NCI-H748 treated with DMSO at 0.1 percent for 48 hours (cell line): Measurements from ENCODE around the gene SLC29A1.
"Not testable (repeated sequence)": the region's sequence is repeated elsewhere in the genome, so short reads cannot be mapped to it uniquely, and the experiment has no call there.

ENCODE experiments used
- DNase-seq: peaks from one replicate; lab custom pipeline; 2025; lab: John Stamatoyannopoulos, UW

The SLC29A1 gene

DNA sequence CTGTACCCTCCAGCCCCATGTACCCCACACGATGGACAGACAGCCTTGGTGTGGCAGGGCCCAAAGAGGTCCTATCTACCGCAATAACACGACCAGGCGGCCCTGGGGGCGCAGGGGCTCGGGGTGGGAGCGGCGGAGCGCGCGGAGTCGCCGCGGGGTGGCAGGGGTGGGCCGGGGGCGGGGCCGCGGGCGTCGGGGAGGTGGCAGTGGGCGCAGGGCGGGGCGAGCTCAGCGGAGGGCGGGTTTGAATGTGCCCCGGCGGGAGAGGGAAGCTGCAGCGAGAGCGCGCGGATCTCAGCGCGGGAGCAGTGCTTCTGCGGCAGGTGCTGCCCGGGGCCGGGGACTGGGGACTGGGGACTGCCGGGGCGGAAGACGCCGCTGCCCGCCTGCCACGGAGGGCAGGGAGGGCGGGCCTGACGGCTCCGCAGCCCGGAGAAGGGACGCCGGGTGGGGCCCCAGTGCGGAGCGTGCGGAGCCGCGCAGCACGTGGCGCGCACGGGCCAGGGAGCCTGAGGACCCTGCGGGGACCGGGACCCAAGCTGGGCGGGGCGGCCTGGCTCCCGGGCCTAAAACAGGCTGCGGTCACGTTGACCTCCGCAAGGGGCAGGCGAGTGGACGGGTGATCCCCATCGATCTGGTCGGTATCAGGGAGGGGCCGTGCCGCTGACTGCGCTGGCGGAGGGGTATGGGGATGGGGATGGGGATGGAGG, at the start of gene SLC29A1:
TSS of gene SLC29A1 (plus strand) at position 277 of the 710 bp plus-strand sequence. CDS start 3,719 bp downstream, outside the sequence.
- DNase-seq, result peak; percentile 78

DNA sequence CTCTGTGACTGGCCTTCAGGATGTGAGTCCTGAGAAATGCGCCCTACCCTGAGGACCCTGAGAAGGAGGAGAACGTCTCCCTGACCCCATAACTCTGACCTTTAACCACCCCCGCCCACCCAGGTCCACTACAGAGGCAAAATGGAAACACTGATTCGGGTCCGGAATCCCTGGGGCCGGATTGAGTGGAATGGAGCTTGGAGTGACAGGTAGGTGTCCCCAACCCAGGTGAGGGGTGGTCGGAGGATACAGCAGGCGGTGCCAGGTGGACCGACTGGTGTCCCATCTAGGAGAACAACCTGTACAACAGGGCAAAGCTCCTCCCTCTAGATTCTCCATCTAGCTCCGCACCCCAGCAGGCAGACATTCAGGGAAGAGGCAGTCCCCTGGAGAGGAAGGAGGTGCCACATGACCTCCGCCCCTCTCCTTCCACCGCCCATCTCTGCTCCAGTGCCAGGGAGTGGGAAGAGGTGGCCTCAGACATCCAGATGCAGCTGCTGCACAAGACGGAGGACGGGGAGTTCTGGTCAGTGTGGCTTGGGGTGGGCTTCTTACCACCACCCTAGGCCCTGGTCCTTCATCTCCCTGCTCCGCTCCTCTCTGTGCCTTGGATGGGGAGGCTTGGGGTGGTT, 47.1 kb upstream of the SLC29A1 start:
- no peak for DNase-seq

DNA sequence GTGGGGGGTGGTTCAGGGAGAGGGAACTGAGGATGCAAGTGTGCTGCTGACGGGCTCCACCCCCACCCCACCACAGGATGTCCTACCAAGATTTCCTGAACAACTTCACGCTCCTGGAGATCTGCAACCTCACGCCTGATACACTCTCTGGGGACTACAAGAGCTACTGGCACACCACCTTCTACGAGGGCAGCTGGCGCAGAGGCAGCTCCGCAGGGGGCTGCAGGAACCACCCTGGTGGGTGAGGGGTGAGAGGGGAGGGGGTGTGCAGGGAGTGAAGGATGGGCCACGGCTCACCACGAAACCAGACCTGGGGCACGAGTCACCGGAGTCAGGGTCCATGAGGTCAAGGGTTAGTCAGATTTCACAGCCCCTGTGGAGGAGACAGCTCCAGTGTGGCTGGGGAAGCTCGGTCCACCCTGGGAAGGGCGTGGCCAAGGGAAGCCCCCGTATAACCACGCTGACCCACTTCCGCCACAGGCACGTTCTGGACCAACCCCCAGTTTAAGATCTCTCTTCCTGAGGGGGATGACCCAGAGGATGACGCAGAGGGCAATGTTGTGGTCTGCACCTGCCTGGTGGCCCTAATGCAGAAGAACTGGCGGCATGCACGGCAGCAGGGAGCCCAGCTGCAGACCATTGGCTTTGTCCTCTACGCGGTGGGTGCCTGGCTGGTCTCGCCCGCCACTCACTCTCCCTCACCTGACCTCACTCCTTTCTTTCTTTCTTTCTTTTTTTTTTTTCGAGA, 46.5 kb upstream of the SLC29A1 start:
- no peak for DNase-seq

DNA sequence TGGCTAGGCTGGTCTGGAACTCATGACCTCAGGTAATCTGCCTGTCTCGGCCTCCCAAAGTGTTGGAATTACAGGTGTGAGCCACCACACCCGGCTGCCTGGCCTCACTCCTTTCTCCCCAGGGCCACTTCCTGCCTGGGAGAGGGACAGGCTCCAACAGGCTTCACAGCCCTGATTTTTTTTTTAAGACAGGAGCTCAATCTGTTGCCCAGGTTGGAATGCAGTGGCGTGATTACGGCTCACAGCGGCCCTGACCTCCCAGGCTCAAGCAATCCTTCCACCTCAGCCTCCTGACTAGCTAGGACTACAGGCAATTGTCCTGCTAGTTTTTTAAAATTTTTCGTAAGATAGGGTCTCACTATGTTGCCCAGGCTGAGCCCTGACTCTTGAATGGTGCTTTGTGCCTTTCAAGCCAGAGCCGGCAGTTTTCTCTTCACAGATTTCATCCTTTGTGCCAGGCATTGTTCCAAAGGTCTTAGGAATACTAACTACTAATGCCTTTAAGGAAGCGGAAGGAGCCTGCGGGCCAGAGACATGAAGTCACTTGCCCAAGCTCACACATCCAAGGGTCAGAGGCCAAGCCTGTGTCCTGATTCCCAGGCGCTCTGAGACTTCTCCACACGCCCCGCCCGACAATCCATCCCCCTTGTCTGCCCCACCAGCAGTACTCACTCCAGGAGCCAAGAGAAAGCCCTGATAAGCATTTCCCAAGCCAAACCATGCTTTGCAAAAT, 45.5 kb upstream of the SLC29A1 start:
- no peak for DNase-seq

DNA sequence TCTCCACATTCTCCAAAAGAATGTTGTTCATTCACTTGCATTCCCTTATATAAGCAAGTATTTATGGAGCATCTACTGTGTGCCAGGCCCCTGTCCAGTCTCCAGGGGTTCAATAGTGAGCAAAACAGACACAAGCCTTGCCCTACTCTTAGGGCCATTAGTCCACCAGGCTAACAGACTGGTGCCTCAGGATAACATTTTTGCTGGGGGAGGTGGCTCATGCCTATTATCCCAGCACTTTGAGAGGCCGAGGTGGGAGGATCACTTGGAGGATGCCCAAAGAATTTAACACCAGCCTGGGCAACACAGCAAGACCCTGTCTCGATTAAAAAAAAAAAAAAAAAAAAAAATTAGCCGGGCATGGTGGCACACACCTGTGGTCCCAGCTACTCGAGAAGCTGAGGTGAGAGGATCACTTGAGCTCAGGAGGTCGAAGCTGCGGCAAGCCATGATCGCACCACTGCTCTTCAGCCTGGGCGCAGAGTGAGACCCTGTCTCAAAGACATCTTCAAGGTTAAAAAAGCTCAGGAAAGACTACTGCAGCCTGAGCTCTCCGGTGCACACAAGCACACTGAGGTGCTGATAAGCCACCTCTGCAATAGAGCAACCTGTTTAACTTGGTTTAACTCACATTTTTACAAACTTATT, 44.8 kb upstream of the SLC29A1 start:
- no peak for DNase-seq

DNA sequence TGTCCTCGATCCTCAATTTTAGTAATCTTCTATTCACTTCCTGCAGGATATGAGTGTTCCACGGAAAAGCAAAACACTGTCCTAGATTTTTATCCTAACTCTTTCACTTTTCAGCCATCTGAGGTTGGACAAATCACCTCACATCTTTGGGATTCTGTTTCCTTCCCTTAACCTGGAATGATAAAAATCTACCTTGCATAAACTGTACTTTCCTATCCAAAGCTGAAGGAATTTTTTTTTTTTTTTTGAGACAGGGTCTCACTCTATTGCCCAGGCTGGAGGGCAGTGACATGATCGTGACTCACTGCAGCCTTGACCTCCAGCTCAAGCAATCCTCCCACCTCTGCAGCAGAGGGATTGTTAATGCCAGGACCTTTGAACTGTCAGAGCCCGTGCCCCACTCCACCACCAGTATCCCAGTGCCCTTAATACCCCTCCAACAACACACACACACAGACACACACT, 44.3 kb upstream of the SLC29A1 start:
- no peak for DNase-seq

DNA sequence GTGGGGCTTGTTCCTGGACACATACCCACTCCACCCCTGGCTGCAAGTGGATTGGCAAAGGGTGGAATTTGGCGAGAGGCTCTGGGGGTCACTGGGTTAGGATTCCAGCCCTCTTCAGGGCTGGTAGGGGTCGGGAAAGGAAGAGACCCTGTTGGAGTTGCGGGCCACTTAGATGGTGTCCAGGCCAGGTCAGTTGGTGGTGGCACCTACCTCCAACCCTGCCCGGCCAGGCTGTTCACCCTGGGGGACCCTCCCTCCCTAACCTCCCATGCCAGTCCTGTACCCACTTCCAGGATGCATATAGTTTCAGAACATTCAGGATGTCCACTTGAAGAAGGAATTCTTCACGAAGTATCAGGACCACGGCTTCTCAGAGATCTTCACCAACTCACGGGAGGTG, 43.7 kb upstream of the SLC29A1 start:
- DNase-seq, result no peak

DNA sequence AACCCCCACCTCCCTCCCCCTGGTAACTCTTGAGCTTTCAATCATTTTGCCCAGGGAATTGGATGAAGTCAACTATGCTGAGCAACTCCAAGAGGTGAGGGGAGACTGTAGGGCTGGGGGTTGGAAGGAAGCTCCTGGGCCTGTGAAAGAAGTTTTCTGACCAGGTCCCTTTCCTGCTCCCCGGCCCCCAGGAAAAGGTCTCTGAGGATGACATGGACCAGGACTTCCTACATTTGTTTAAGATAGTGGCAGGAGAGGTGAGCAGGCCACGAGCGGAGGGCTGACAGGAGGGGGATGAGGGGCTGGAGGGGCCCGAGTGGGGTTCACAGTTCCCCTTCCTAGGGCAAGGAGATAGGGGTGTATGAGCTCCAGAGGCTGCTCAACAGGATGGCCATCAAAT, 43.0 kb upstream of the SLC29A1 start:
- no peak for DNase-seq

DNA sequence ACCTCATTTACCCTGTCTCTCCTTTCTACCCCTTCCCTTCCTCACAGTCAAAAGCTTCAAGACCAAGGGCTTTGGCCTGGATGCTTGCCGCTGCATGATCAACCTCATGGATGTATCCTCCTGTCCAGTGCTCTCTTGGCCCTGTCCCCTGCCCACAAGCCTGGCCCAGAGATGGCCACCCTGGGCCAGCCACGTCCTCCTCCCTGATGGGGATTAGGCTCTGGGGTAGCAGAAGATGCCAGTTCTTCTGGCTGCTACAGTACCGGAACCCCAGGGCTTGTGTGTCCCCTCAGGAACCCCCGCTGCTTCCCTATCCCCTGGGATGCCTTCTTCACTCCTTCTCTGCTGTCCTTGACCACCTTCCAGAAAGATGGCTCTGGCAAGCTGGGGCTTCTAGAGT, 42.5 kb upstream of the SLC29A1 start:
- DNase-seq, result no peak

DNA sequence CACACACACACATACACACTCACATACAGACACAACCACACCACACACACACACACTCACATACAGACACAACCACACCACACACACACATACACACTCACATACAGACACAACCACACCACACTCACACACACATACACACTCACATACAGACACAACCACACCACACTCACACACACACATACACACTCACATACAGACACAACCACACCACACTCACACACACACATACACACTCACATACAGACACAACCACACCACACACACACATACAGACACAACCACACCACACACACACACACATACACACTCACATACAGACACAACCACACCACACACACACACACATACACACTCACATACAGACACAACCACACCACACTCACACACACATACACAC, 41.6 kb upstream of the SLC29A1 start:
- DNase-seq, result not testable (repeated sequence)

DNA sequence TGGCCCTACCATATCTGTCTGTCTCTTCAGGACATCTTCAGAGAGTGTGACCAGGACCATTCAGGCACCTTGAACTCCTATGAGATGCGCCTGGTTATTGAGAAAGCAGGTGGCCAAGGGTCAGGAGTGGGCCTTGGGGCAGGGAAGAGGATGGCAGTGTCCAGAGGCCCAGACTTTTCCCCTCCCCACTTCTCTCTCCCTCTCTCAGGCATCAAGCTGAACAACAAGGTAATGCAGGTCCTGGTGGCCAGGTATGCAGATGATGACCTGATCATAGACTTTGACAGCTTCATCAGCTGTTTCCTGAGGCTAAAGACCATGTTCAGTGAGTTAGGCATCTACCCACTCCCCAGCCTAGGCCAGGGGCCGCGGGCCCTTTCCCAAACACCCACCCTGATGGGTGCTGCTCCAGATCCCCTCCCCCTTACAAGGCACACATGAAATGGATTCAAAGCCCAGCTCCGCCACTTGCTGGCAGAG, 40.4 kb upstream of the SLC29A1 start:
- DNase-seq, result no peak

DNA sequence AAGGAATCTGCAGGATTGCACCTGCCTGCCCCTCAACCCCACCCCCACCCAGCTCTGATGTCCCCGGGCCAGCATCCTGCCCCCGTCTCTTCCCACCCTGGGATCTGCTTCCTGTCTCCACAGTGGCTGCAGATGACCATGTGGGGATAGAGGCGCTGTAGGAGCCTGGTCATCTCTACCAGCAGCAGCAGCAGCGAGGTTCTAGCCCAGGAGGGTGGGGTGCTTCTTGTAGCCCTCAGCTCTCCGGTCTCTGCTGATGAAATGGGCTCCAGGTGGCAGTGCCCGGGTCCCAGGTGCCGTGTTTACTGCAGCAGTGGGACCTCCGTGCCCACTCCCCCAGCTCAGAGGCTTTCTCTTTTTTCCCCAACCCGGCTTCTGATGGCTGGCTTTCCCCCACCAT, 39.6 kb upstream of the SLC29A1 start:
- no peak for DNase-seq

DNA sequence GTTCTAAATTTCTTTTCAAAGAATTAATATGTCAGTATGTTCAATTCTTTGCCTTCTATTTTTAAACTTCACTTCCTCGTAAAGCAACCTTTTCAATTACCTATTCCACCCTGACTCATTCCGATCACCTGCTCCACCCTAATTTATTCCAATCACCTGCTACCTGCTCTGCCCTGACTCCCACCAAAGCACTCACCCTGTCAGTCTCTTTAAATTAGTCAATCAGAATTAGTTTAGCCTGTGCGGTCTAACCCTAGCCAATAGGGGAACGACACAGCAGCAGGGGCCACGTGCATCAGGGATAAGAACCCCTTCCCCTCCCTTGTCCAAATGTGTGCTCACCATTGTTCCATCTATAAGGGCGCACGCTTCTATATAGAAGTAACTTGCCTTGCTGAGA, 38.0 kb upstream of the SLC29A1 start:
- DNase-seq, result peak; percentile 5

DNA sequence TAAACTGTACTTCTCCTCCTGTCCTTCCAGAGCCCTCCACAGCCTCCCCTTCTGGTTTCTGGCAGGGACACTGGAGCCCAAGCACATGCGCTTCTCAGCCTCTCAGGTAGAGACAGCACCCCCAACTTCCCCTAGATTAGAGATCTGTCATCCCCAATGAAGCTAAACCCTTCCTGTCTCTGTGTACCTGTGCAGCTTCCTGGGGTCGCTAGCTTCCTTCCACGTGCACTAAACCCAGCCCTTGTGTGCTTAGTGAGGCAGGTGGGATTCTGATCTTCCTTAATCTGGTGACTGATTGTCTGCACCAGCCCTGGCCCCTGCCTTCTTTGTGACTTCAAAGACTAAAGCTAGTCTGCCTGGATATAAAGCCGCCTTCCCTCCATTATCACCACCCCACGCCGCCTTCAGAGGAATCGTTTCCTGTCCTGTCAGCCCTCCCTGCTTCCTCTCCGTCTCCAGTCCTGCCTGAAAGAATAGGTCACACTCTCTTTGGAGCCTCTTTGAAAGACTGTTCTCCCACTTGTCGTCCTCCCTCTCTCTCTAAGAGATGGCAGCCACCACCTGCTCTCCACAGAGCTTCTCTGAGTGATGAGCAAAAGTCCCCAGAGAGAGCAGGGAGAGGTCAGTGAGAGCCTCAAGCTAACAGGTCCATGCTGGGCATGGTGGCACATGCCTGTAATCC, 37.3 kb upstream of the SLC29A1 start:
- no peak for DNase-seq

DNA sequence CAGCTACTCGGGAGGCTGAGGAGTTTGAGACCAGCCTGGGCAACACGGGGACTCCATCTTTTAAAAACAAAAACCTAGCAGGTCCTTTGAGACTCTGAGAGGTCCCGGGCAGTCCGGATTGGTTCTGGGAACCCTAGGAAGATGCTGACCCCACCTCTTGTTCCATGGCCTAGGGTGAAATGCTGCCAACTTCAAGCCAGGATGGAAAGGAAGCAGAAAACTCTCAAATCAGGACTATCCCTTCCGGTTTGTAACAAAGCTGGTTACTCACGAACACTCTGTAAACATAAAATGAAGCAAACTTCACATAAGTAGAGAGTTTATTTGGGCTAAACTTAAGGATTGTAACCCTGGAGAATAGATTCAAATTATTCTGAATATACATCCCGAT, 36.8 kb upstream of the SLC29A1 start:
- DNase-seq, result no peak

DNA sequence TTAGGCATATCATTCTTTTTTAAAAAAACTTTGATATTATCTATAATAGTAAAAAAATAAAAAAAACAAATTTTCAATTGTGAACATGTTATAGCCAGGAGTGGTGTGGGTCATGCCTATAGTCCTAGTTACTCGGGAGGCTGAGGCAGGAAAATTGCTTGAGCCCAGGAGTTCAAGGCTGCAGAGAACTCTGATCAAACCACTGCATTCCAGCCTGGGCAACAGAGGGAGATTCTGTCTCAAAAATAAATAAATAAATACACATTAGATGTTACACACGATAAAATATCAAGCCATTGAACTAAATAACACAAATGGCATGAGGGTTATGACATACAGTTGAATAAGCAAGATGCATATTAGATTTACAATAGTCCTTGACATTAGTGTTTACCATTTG, 34.6 kb upstream of the SLC29A1 start:
- DNase-seq, result no peak

DNA sequence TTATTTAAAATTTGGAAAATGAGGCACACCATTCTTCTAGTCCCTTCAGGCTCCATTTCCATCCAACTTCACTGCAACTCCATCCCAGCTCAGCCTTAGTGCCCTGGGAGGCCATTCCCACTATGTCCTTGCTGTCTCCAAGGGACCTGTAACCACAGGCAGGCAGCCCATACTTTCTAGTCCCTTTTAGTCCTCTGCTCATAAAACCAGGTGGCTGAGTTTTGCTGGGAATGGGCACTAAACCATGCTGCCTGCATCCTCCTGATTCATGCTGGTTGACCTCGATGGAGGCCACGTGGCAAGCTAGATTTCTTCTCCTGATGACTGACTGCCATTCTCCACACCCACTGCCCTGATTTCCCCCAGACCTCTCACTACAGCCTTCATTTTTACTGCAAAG, 34.1 kb upstream of the SLC29A1 start:
- no peak for DNase-seq

DNA sequence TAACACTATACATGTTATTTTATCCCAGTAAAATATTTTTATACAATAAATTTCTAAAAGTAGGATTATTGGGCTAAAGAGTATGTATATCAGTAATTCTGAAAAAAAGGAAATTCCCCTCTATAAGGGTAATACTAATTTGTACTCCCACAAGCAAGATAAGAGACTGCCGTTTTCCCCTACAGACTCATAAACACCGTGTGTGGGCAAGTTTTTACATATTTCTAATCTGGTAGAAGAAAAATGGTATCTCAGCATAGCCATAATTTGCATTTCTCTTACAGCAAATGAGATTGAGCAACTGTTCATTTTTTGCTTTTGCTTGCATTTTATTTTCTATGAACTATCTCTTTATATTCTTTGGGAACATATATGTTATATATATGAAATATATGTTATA, 32.7 kb upstream of the SLC29A1 start:
- no peak for DNase-seq

DNA sequence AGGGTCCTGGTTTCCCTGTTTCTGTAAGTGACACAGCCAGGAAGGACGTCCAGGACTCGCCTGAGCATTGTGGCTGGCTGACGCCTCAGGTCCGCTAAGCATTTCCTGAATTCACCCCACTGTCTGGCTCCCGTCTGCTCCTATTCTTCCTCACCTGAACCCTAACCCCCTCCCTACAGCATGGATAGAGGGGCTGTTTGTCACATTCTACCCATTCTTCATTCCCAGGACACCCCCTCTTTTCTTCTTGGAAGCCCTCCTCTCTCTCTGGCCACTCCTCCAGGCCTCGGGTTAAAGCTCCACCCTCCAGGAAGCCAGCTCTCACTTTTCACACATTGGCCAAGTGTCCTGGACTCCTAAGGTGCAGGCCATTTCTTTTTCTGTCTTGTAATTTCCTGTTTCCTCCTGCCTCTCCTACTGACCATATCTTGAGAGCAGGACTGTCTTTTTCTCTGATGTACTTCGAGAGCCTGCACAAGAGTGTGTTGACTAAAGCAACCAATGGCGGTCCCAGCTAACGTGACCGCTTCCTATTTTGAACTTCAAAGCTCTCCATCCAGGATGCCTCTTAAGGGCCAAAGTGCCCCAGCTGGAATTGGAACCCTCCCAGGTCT, 30.9 kb upstream of the SLC29A1 start:
- DNase-seq, result no peak

DNA sequence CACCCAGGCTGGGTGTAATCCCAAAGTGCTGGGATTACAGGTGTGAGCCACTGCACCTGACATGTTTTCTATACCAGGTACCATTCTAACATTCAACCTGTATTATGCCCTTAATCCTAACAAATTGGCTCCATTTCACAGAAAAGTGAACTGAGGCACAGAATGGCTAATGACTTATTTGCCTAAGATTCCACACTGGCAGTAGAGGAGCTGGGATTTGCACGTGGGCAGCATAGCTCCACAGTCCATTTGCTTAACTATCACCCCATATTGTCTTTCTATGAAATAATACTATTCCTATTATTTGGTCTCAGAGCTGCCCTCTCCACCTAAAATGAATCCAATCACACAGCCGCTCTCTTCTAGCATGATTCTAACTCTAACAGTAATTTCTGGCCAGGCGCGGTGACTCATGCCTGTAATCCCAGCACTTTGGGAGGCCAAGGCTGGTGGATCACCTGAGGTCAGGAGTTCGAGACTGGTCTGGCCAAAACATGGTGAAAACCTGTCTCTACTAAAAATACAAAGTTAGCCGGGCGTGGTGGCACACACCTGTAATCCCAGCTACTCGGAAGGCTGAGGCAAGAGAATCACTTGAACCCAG, 30.0 kb upstream of the SLC29A1 start:
- DNase-seq, result no peak
